HUES6 (cell line): ENCODE measurements around the gene XPC.

Experiments
- H3K27ac ChIP-seq: 2 replicates; pipeline ENCODE4 v1.7.0; 2013; ENCODE audit warnings: low read depth, mild to moderate bottlenecking, low read length, inconsistent platforms
- H3K27me3 ChIP-seq: 2 replicates; pipeline ENCODE4 v1.6.1; 2013; ENCODE audit warnings: low read length; ENCODE audit not compliant: control insufficient read depth, insufficient read depth
- H3K36me3 ChIP-seq: 2 replicates; pipeline ENCODE4 v1.6.1; 2013; ENCODE audit warnings: low read length; ENCODE audit not compliant: control insufficient read depth, insufficient read depth
- H3K4me1 ChIP-seq: 2 replicates; pipeline ENCODE4 v1.6.1; 2013; ENCODE audit warnings: low read length; ENCODE audit not compliant: control insufficient read depth, insufficient read depth
- H3K4me3 ChIP-seq: 2 replicates; pipeline ENCODE4 v1.5.1; 2013; ENCODE audit warnings: low read depth, low read length
- H3K9ac ChIP-seq: one replicate; pipeline ENCODE4 v1.6.1; 2013; ENCODE audit warnings: mild to moderate bottlenecking, low read length
- H3K9me3 ChIP-seq: 2 replicates; pipeline ENCODE4 v1.6.1; 2013; ENCODE audit warnings: low read depth, low read length; ENCODE audit not compliant: control insufficient read depth, insufficient read depth

Gene XPC

GRCh38 chr3:14154276-14154675 is 24.1 kb downstream of the XPC start:
- Histone ChIP-seq H3K9me3 (no peaks in the 10 kb centered on the region), H3K27ac (no peak overlapping the region), H3K4me3 (no peak overlapping the region), H3K27me3 (no peaks in the 10 kb centered on the region), H3K4me1 (no peaks in the 10 kb centered on the region; the same call in 1 of the 2 replicates), H3K9ac (no peak overlapping the region), H3K36me3 (peaks cover 78% of the 10 kb centered on the region)

- H3K36me3 ChIP-seq, result peaks cover 74% of the 10 kb centered on the region
- H3K9me3 ChIP-seq, result no peaks in the 10 kb centered on the region
- peaks cover 2% of the 10 kb centered on the region for H3K4me1 ChIP-seq
- no peak overlapping the region for H3K4me3 ChIP-seq
- no peak overlapping the region for H3K27ac ChIP-seq
- no peaks in the 10 kb centered on the region for H3K27me3 ChIP-seq
- no peak overlapping the region for H3K9ac ChIP-seq
Observed at GRCh38 chr3:14153663-14154062, 24.7 kb downstream of the XPC start.

- peaks cover 9% of the 10 kb centered on the region for H3K4me1 ChIP-seq
- no peaks in the 10 kb centered on the region for H3K9me3 ChIP-seq
- peaks cover 74% of the 10 kb centered on the region for H3K36me3 ChIP-seq
- no peak overlapping the region for H3K27ac ChIP-seq
- no peaks in the 10 kb centered on the region for H3K27me3 ChIP-seq
- no peak overlapping the region for H3K4me3 ChIP-seq
- no peak overlapping the region for H3K9ac ChIP-seq
Observed at GRCh38 chr3:14152963-14153355, 25.4 kb downstream of the XPC start.

DNA sequence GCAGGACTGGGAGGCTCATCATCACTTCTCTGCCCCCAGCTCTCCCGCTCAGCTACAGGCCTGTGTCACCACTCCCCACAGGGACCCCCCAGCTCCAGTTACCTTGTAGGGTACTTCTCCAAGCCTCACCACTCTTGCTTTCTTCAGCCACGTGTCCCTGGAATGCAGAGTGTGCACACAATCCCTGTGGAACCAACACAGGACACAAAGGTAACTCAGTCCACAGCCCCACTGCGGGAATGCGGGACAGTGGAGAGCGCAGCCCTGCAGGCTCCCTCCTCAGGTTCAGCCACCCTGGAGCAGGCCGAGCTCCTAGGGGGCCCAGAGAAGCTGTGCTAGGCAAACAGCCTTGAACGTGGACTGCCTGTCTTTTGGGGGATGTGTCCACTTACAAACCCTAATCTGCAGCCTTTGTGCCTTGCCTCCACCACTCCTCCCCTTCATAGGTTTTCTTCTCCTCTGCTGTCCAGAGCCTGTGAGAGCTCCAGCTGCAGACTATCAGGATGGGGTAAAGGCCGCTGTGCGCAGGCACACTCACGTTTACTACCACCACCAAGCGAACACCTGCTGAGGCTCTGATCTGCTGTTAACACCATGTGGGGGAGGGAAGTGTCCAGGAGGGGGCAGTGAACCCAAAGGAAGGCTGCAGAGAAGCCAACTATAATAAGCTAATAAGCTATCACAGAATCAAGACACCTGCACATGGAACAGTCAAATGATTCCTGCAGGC is 26.0 kb downstream of the XPC start:
- Histone ChIP-seq H3K4me1 (peaks cover 13% of the 10 kb centered on the region), H3K9me3 (no peaks in the 10 kb centered on the region), H3K9ac (no peak overlapping the region), H3K27me3 (no peaks in the 10 kb centered on the region), H3K4me3 (no peak overlapping the region), H3K36me3 (peaks cover 74% of the 10 kb centered on the region), H3K27ac (no peak overlapping the region)

DNA sequence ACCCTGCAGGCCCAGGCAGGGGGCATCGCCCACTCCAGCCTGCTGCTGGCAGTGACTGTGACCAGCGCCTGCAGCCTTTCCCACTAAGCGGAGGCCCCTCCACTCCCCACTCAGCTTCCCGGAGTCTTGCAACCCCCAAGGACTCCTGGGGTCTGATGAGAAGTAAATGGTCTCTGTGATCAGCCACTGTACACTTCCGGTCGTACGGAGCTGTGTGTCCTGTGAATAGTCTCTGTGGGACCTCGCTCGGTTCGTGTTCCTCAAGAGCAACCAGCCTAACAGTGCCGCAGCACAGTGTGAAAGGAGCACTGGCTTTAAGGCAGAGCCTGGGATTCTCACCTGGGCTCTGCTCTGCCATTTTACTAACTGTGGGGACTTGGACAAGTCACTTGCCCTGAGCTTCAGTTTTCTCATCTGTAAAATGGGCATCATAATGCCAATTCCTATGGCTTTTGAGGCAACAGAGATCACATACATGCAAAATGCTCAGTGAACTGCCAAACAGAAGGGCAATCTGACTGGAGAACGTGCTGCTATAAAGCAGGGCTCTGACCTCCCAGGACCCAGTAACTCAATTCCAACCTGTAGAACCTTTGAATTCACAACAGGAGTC is 26.8 kb downstream of the XPC start:
- Histone ChIP-seq H3K36me3 (peaks cover 74% of the 10 kb centered on the region), H3K4me1 (peaks cover 13% of the 10 kb centered on the region)

GRCh38 chr3:14150491-14151230 is 27.7 kb downstream of the XPC start:
- Histone ChIP-seq H3K4me1 (peaks cover 13% of the 10 kb centered on the region), H3K4me3 (no peak overlapping the region), H3K27me3 (no peaks in the 10 kb centered on the region), H3K36me3 (peaks cover 74% of the 10 kb centered on the region), H3K9ac (no peak overlapping the region), H3K27ac (no peak overlapping the region), H3K9me3 (no peaks in the 10 kb centered on the region)

More for the DNA sequence above, 26.8 kb downstream of the XPC start:
- no peak overlapping the region for H3K27ac ChIP-seq
- H3K4me3 ChIP-seq, result no peak overlapping the region
- no peaks in the 10 kb centered on the region for H3K9me3 ChIP-seq
- no peaks in the 10 kb centered on the region for H3K27me3 ChIP-seq
- H3K9ac ChIP-seq, result no peak overlapping the region

GRCh38 chr3:14150078-14150477 is 28.3 kb downstream of the XPC start:
- no peaks in the 10 kb centered on the region for H3K27me3 ChIP-seq
- H3K9ac ChIP-seq, result no peak overlapping the region
- H3K4me1 ChIP-seq, result peaks cover 17% of the 10 kb centered on the region
- H3K4me3 ChIP-seq, result no peak overlapping the region
- H3K27ac ChIP-seq, result no peak overlapping the region
- H3K36me3 ChIP-seq, result peaks cover 79% of the 10 kb centered on the region
- no peaks in the 10 kb centered on the region for H3K9me3 ChIP-seq

DNA sequence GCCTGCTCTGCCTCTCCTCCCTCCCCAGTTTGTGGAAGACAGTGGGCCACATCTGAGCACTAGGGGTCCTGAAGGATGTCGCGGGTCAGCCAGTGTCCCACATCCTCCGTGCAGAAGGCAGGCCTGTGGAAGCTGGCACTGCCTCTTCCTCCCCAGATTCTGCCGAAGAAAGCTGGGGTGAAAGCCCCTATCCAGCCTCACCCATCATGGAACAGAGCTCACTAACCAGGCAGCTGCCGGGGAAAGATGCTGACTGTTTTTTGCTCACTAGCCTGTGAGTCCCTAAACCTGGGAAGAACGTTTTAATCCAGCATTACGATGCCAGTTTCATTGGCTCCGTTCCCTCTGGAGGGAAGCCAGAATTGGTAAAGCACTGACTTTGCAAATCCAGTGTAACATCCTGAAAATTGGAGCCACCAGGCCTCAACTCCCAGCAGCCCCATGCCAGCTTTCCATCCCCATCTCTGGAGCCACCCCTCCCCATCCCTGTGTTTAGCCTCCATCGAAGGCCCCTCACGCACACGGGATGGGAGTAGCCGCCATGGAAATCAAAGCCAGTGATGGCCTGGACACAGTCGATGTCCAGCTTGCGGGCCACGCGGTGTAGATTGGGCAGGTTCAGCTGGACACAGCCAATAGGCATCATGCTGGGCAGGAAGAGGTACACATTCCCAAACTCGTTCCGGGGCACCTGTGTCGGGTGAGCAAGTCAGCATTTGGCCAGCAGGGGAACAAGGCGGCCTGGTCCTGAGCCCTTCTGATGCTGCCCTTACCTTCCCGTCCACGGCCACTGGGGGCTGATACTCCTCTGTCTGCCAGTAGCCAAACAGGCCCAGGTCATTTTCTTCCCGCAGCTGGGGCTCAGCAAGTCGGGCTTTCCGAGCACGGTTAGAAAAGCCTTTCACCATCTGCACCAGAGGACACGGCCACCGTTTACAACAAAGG is 30.1 kb downstream of the XPC start:
- Histone ChIP-seq H3K27me3 (no peaks in the 10 kb centered on the region), H3K4me1 (peaks cover 34% of the 10 kb centered on the region), H3K4me3 (no peak overlapping the region), H3K9ac (peak overlapping the region; percentile 21), H3K9me3 (no peaks in the 10 kb centered on the region), H3K27ac (no peak overlapping the region), H3K36me3 (peaks cover 63% of the 10 kb centered on the region)

DNA sequence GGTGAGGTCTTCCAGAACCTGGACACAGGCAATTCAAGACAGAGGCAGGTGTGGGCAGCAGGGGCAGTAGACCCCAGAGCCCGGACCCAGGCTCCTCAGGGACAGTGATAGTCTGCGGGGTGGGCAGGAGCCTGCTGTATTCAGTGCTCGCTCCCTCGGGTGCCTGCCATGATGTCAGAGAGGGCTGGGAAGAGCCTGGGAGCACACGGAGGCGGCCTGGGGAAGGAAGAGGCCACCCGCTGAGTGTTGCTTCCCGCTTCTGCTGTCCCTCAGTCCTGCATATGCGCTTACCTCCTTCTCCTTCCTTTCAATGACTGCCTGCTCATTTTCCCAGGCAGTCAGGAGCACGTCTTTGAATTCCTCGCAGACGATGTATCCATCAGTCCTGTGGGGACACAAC is 30.8 kb downstream of the XPC start:
- no peak overlapping the region for H3K4me3 ChIP-seq
- H3K9ac ChIP-seq, result peak overlapping the region; percentile 21
- peaks cover 41% of the 10 kb centered on the region for H3K4me1 ChIP-seq
- no peak overlapping the region for H3K27ac ChIP-seq
- no peaks in the 10 kb centered on the region for H3K27me3 ChIP-seq
- H3K36me3 ChIP-seq, result peaks cover 59% of the 10 kb centered on the region
- no peaks in the 10 kb centered on the region for H3K9me3 ChIP-seq

DNA sequence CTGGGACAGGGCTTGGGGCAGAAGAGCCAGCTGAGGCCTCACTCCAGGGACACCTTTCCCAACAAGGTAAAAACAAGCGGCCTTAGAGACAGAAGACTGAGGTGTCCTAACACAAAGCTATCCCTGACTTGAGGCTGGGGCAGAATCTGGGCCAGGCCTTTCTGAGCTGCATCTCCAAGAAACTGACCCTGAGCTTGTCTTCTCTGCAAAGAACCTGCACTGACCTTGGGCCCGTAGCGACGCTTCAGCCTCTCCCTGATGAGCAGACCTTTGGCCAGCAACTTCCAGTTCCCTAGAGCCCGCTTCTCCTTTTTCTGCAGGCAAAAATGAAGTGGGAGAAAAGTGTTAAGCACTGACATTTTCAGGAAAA is 31.4 kb downstream of the XPC start:
- Histone ChIP-seq H3K27me3 (no peaks in the 10 kb centered on the region), H3K4me1 (peaks cover 46% of the 10 kb centered on the region), H3K9ac (no peak overlapping the region), H3K9me3 (no peaks in the 10 kb centered on the region), H3K36me3 (peaks cover 56% of the 10 kb centered on the region), H3K27ac (no peak overlapping the region), H3K4me3 (no peak overlapping the region)
